Effector memory CD4-positive, alpha-beta T cell (primary cell): ENCODE results near the gene DUSP8.

ENCODE experiments used
- DNase-seq, 3 donors: peaks; one replicate each; pipeline ENCODE4 v3.0.0-alpha.2; 2020
- H3K27ac ChIP-seq: 2 replicates; pipeline ENCODE4 v1.7.0; 2013; ENCODE audit warnings: mild to moderate bottlenecking, low read length, moderate library complexity; ENCODE audit not compliant: insufficient read depth, poor library complexity, severe bottlenecking
- H3K27me3 ChIP-seq: replicated peaks from 2 replicates; pipeline ENCODE4 v1.7.0; 2013; ENCODE audit warnings: mild to moderate bottlenecking, low read length; ENCODE audit not compliant: insufficient read depth, control insufficient read depth, poor library complexity, severe bottlenecking
- H3K36me3 ChIP-seq: 2 replicates; pipeline ENCODE4 v1.7.0; 2013; ENCODE audit warnings: mild to moderate bottlenecking, low read length, moderate library complexity; ENCODE audit not compliant: control insufficient read depth, insufficient read depth
- H3K4me1 ChIP-seq: 2 replicates; pipeline ENCODE4 v1.7.0; 2013; ENCODE audit warnings: low read length, mild to moderate bottlenecking; ENCODE audit not compliant: control insufficient read depth, insufficient read depth, poor library complexity, severe bottlenecking
- H3K4me3 ChIP-seq: 2 replicates; pipeline ENCODE4 v1.7.0; 2013; ENCODE audit warnings: low read length, low read depth, mild to moderate bottlenecking; ENCODE audit not compliant: insufficient read depth, poor library complexity, severe bottlenecking
- H3K9me3 ChIP-seq: 2 replicates; pipeline ENCODE4 v1.7.0; 2013; ENCODE audit warnings: mild to moderate bottlenecking, low read length, moderate library complexity; ENCODE audit not compliant: control insufficient read depth

The DUSP8 gene

GRCh38 chr11:1554981-1555712 lies 16.9 kb downstream of the DUSP8 start:
- no peak overlapping the region for H3K27ac ChIP-seq
- DNase-seq, result no peak
- H3K36me3 ChIP-seq, result peaks cover 3% of the 10 kb centered on the region
- no peaks in the 10 kb centered on the region for H3K9me3 ChIP-seq
- H3K4me1 ChIP-seq, result no peaks in the 10 kb centered on the region
- no peaks in the 10 kb centered on the region for H3K27me3 ChIP-seq
- H3K4me3 ChIP-seq, result no peak overlapping the region

- H3K36me3 ChIP-seq, result peaks cover 3% of the 10 kb centered on the region
- no peak overlapping the region for H3K27ac ChIP-seq
- no peak for DNase-seq
- no peaks in the 10 kb centered on the region for H3K4me1 ChIP-seq
- H3K4me3 ChIP-seq, result no peak overlapping the region
- H3K27me3 ChIP-seq, result no peaks in the 10 kb centered on the region
- H3K9me3 ChIP-seq, result no peaks in the 10 kb centered on the region
These were observed 18.1 kb downstream of the DUSP8 start for GRCh38 chr11:1553808-1554594.

- H3K9me3 ChIP-seq, result no peaks in the 10 kb centered on the region
- H3K4me1 ChIP-seq, result peaks cover 21% of the 10 kb centered on the region
- no peaks in the 10 kb centered on the region for H3K36me3 ChIP-seq
- H3K27me3 ChIP-seq, result peaks cover 32% of the 10 kb centered on the region
- H3K27ac ChIP-seq, result no peak overlapping the region
- no peak overlapping the region for H3K4me3 ChIP-seq
- DNase-seq, result no peak
These were observed 22.4 kb downstream of the DUSP8 start for GRCh38 chr11:1549338-1550330.

- H3K4me1 ChIP-seq, result peaks cover 21% of the 10 kb centered on the region
- no peak for DNase-seq
- H3K9me3 ChIP-seq, result no peaks in the 10 kb centered on the region
- H3K27me3 ChIP-seq, result peaks cover 32% of the 10 kb centered on the region
- H3K4me3 ChIP-seq, result no peak overlapping the region
- no peak overlapping the region for H3K27ac ChIP-seq
- H3K36me3 ChIP-seq, result no peaks in the 10 kb centered on the region
These were observed 23.6 kb downstream of the DUSP8 start for GRCh38 chr11:1548221-1549070.

- H3K4me1 ChIP-seq, result peaks cover 21% of the 10 kb centered on the region
- H3K36me3 ChIP-seq, result no peaks in the 10 kb centered on the region
- H3K4me3 ChIP-seq, result peak overlapping the region; percentile 40
- no peaks in the 10 kb centered on the region for H3K9me3 ChIP-seq
- no peak for DNase-seq
- no peak overlapping the region for H3K27ac ChIP-seq
- peaks cover 32% of the 10 kb centered on the region for H3K27me3 ChIP-seq
These were observed 24.5 kb downstream of the DUSP8 start for GRCh38 chr11:1547467-1548098.

- H3K27ac ChIP-seq, result no peak overlapping the region
- no peaks in the 10 kb centered on the region for H3K9me3 ChIP-seq
- H3K4me1 ChIP-seq, result peaks cover 21% of the 10 kb centered on the region
- H3K36me3 ChIP-seq, result no peaks in the 10 kb centered on the region
- H3K27me3 ChIP-seq, result peaks cover 32% of the 10 kb centered on the region
- no peak for DNase-seq
- H3K4me3 ChIP-seq, result peak overlapping the region; percentile 40
These were observed 25.3 kb downstream of the DUSP8 start for GRCh38 chr11:1546536-1547466.

GRCh38 chr11:1546077-1546535 lies 26.0 kb downstream of the DUSP8 start:
- Histone ChIP-seq H3K4me3 (no peak overlapping the region), H3K27ac (no peak overlapping the region), H3K27me3 (peaks cover 32% of the 10 kb centered on the region), H3K4me1 (peaks cover 21% of the 10 kb centered on the region), H3K36me3 (no peaks in the 10 kb centered on the region), H3K9me3 (no peaks in the 10 kb centered on the region)
- DNase-seq, result no peak

GRCh38 chr11:1545432-1545831 lies 26.6 kb downstream of the DUSP8 start:
- Histone ChIP-seq H3K27me3 (peaks cover 32% of the 10 kb centered on the region), H3K4me1 (peaks cover 21% of the 10 kb centered on the region), H3K36me3 (no peaks in the 10 kb centered on the region), H3K9me3 (no peaks in the 10 kb centered on the region), H3K4me3 (no peak overlapping the region), H3K27ac (no peak overlapping the region)
- no peak for DNase-seq
